Effector memory CD4-positive, alpha-beta T cell (primary cell): ENCODE measurements around the gene REXO4.
A peak's percentile ranks its signal among the peaks of the same experiment; 100 is the strongest.

ENCODE experiments used
- DNase-seq, 3 donors: peaks; one replicate each; pipeline ENCODE4 v3.0.0-alpha.2; 2020
- H3K27ac ChIP-seq: 2 replicates; pipeline ENCODE4 v1.7.0; 2013; ENCODE audit warnings: mild to moderate bottlenecking, low read length, moderate library complexity; ENCODE audit not compliant: insufficient read depth, poor library complexity, severe bottlenecking
- H3K27me3 ChIP-seq: replicated peaks from 2 replicates; pipeline ENCODE4 v1.7.0; 2013; ENCODE audit warnings: mild to moderate bottlenecking, low read length; ENCODE audit not compliant: insufficient read depth, control insufficient read depth, poor library complexity, severe bottlenecking
- H3K36me3 ChIP-seq: 2 replicates; pipeline ENCODE4 v1.7.0; 2013; ENCODE audit warnings: mild to moderate bottlenecking, low read length, moderate library complexity; ENCODE audit not compliant: control insufficient read depth, insufficient read depth
- H3K4me1 ChIP-seq: 2 replicates; pipeline ENCODE4 v1.7.0; 2013; ENCODE audit warnings: low read length, mild to moderate bottlenecking; ENCODE audit not compliant: control insufficient read depth, insufficient read depth, poor library complexity, severe bottlenecking
- H3K4me3 ChIP-seq: 2 replicates; pipeline ENCODE4 v1.7.0; 2013; ENCODE audit warnings: low read length, low read depth, mild to moderate bottlenecking; ENCODE audit not compliant: insufficient read depth, poor library complexity, severe bottlenecking
- H3K9me3 ChIP-seq: 2 replicates; pipeline ENCODE4 v1.7.0; 2013; ENCODE audit warnings: mild to moderate bottlenecking, low read length, moderate library complexity; ENCODE audit not compliant: control insufficient read depth
- total RNA-seq, 3 donors: gene quantifications; one replicate each; lab custom pipeline; 2026; lab: John Stamatoyannopoulos, UW

The REXO4 gene
- total RNA-seq: 22.4 to 30.8 (median 25.9) reads per million in 3 donors

GRCh38 chr9:133417541-133418461 is at the start of gene REXO4:
Gene REXO4 (minus strand): TSS chr9:133418010. CDS start chr9:133417844, 166 bp downstream.
- Histone ChIP-seq H3K36me3 (peaks cover 10% of the 10 kb centered on the region), H3K27ac (peak within 1 kb of the TSS; percentile 76), H3K9me3 (no peaks in the 10 kb centered on the region), H3K27me3 (no peaks in the 10 kb centered on the region), H3K4me1 (peaks cover 10% of the 10 kb centered on the region), H3K4me3 (peak within 1 kb of the TSS; percentile 96)
- DNase-seq: peak; percentile 53 to 69 (median 67)

GRCh38 chr9:133467101-133467500 is 49.3 kb upstream of the REXO4 start:
- DNase-seq: no peak
- no peak overlapping the region for H3K27ac ChIP-seq
- H3K36me3 ChIP-seq: no peaks in the 10 kb centered on the region
- H3K9me3 ChIP-seq: no peaks in the 10 kb centered on the region
- H3K27me3 ChIP-seq: no peaks in the 10 kb centered on the region
- H3K4me3 ChIP-seq: no peak overlapping the region
- no peaks in the 10 kb centered on the region for H3K4me1 ChIP-seq

- Histone ChIP-seq H3K4me1 (no peaks in the 10 kb centered on the region), H3K27me3 (no peaks in the 10 kb centered on the region), H3K27ac (no peak overlapping the region), H3K4me3 (no peak overlapping the region), H3K9me3 (no peaks in the 10 kb centered on the region), H3K36me3 (no peaks in the 10 kb centered on the region)
- DNase-seq: no peak
Observed at GRCh38 chr9:133465984-133466383, 48.2 kb upstream of the REXO4 start.

- no peaks in the 10 kb centered on the region for H3K27me3 ChIP-seq
- no peaks in the 10 kb centered on the region for H3K36me3 ChIP-seq
- no peak overlapping the region for H3K4me3 ChIP-seq
- H3K27ac ChIP-seq: no peak overlapping the region
- DNase-seq: no peak
- no peaks in the 10 kb centered on the region for H3K9me3 ChIP-seq
- H3K4me1 ChIP-seq: peaks cover 2% of the 10 kb centered on the region
Observed at GRCh38 chr9:133464638-133465037, 46.8 kb upstream of the REXO4 start.

- H3K27me3 ChIP-seq: no peaks in the 10 kb centered on the region
- no peak for DNase-seq
- H3K4me1 ChIP-seq: peaks cover 6% of the 10 kb centered on the region
- H3K9me3 ChIP-seq: no peaks in the 10 kb centered on the region
- no peaks in the 10 kb centered on the region for H3K36me3 ChIP-seq
- H3K27ac ChIP-seq: no peak overlapping the region
- H3K4me3 ChIP-seq: no peak overlapping the region
Observed at GRCh38 chr9:133463864-133464615, 46.2 kb upstream of the REXO4 start.

- no peak overlapping the region for H3K27ac ChIP-seq
- DNase-seq: no peak
- H3K9me3 ChIP-seq: no peaks in the 10 kb centered on the region
- H3K36me3 ChIP-seq: no peaks in the 10 kb centered on the region
- no peaks in the 10 kb centered on the region for H3K27me3 ChIP-seq
- peaks cover 9% of the 10 kb centered on the region for H3K4me1 ChIP-seq
- no peak overlapping the region for H3K4me3 ChIP-seq
Observed at GRCh38 chr9:133463234-133463863, 45.5 kb upstream of the REXO4 start.

GRCh38 chr9:133461975-133462374 is 44.2 kb upstream of the REXO4 start:
- H3K4me3 ChIP-seq: no peak overlapping the region
- H3K36me3 ChIP-seq: no peaks in the 10 kb centered on the region
- H3K9me3 ChIP-seq: no peaks in the 10 kb centered on the region
- peaks cover 9% of the 10 kb centered on the region for H3K4me1 ChIP-seq
- no peak for DNase-seq
- H3K27me3 ChIP-seq: no peaks in the 10 kb centered on the region
- no peak overlapping the region for H3K27ac ChIP-seq

GRCh38 chr9:133460405-133461175 is 42.8 kb upstream of the REXO4 start:
- Histone ChIP-seq H3K27me3 (no peaks in the 10 kb centered on the region), H3K36me3 (no peaks in the 10 kb centered on the region), H3K9me3 (no peaks in the 10 kb centered on the region), H3K4me3 (no peak overlapping the region), H3K27ac (peak overlapping the region; percentile 80), H3K4me1 (peaks cover 9% of the 10 kb centered on the region)
- peak in 2 of 3 donors; percentile 41 to 46 for DNase-seq
